Left cardiac atrium (tissue), 2 donors: Measurements from ENCODE around the gene DDX21. TPM values are rescaled to one million over a fixed set of nuclear protein-coding genes. Genes with fewer than 3 reads are reported as not detected.

ENCODE experiments used
- total RNA-seq, 2 donors: library from RNA; stranded (reverse); fragmentation: NEBNext Ultra II Directional; extraction: Animal tissue kit (Norgen Biotek cat#: 25700); gene quantifications; one replicate each; pipeline ENCODE4 v1.2.1, GENCODE V29; 2021
- donor health status: DM: no; HTN: yes; CAD: no; lungs with severe emphysema.
- donor health status: DM: yes; HTN: yes; CAD: no.

Gene DDX21
- total RNA-seq, 2 donors from 2014 or later = 18.6 to 59.3 TPM

Other genes with a start within 250 kb of the DDX21 start
- gene CCAR1, start 234.9 kb upstream of the DDX21 start, total RNA-seq = 10 to 100 TPM; 26.0 to 30.5 TPM
- 1 to 10 TPM in 1 of 2 donors, under 1 TPM in 1; 0.68 to 1.9 TPM for gene STOX1, start 128.6 kb upstream of the DDX21 start, total RNA-seq
- 10 to 100 TPM; 22.2 to 25.5 TPM for gene DDX50, start 54.9 kb upstream of the DDX21 start, total RNA-seq
- gene KIFBP, start 32.6 kb downstream of the DDX21 start, total RNA-seq = 10 to 100 TPM; 33.7 to 36.1 TPM
- gene SRGN, start 131.9 kb downstream of the DDX21 start, total RNA-seq = 100 to 1,000 TPM in 1 of 2 donors, 10 to 100 TPM in 1; 89.7 to 121 TPM
- gene VPS26A, start 168.0 kb downstream of the DDX21 start, total RNA-seq = 10 to 100 TPM; 33.2 to 35.7 TPM
- gene SUPV3L1, start 224.1 kb downstream of the DDX21 start, total RNA-seq = 10 to 100 TPM; 29.1 to 32.4 TPM